Measurements from ENCODE around the gene RNU5D-1.
A peak's percentile ranks its signal among the peaks of the same experiment; 100 is the strongest.

Gene RNU5D-1

DNA sequence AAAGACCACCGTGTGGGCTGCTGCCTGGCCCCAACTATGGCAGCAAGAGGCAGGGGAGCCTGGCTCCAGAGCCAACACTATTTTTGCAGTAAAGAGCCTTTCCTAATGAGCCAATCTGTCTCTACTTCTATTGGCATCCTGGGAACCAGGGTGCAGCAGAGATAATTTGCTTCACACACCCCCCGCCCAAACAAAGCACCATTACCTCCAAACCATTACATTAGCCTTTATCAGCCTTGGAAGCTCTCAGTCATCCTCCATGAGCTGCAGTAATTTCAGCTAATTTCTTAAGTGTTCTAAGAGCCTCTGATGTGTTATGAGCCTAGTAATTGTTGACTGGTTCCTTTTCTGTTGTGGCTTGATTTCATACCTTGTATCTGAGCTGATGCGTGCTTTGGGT lies 34.9 kb downstream of the RNU5D-1 start:
- no peak overlapping the region for H3K4ac ChIP-seq (ENCODE audit: low read depth, low read length)
- H3K9ac ChIP-seq (ENCODE audit: low read length) = no peak overlapping the region
- no peak overlapping the region for H4K5ac ChIP-seq (ENCODE audit: low read length)
- H2BK15ac ChIP-seq (replicated peaks; ENCODE audit: low read depth) = no peak overlapping the region
- no CpG with 5 or more reads among the region's 3 CpGs for WGBS (ENCODE audit: extremely low coverage, insufficient coverage, low lambda C conversion rate)
- H3K36me3 ChIP-seq (ENCODE audit: control insufficient read depth, insufficient read depth, low read length) = no peaks in the 10 kb centered on the region
- H3K23ac ChIP-seq (ENCODE audit: low read length) = no peak overlapping the region
- no peak for DNase-seq
- H2AK5ac ChIP-seq (ENCODE audit: low read length) = no peak overlapping the region
- H3K4me3 ChIP-seq (ENCODE audit: low read length) = no peak overlapping the region
- H3K79me1 ChIP-seq (ENCODE audit: low read length) = no peaks in the 10 kb centered on the region
- no peak overlapping the region for H3K18ac ChIP-seq (ENCODE audit: low read length)
- H4K8ac ChIP-seq (ENCODE audit: low read depth, low read length) = no peak overlapping the region
- H3K4me2 ChIP-seq (ENCODE audit: low read length) = no peak overlapping the region
- H3K56ac ChIP-seq (ENCODE audit: low read length) = no peak overlapping the region
- no peaks in the 10 kb centered on the region for H3K27me3 ChIP-seq (ENCODE audit: insufficient read depth, low read length, poor library complexity)
- no peak overlapping the region for H2BK120ac ChIP-seq (ENCODE audit: low read depth, low read length)
- no peak overlapping the region for H2BK5ac ChIP-seq (ENCODE audit: low read length)
- H3K27ac ChIP-seq (ENCODE audit: low read depth, low read length) = no peak overlapping the region
- no peaks in the 10 kb centered on the region for H3K79me2 ChIP-seq (ENCODE audit: control insufficient read depth, insufficient read depth, low read length)
- H3K4me1 ChIP-seq (ENCODE audit: control insufficient read depth, low read depth, low read length) = no peaks in the 10 kb centered on the region

DNA sequence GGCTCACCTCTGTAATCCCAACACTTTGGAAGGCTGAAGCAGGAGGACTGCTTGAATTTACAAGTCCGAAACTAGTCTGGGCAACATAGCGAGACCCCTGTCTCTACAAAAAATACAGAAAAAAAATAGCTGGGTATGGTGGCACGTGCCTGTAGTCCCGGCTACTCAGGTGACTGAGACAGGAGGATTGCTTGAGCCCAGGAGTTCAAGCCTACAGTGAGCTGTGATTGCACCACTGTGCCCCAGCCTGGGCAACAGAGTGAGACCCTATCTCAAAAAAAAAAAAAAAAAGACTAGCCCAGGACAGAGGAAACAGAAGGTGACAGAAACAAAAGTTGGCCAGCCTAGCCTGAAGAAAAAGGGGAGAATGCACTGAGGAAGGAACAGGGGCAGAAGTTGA lies 35.3 kb downstream of the RNU5D-1 start:
- no peak overlapping the region for H3K27ac ChIP-seq (ENCODE audit: low read depth, low read length)
- H2BK15ac ChIP-seq (replicated peaks; ENCODE audit: low read depth) = no peak overlapping the region
- no peak overlapping the region for H3K56ac ChIP-seq (ENCODE audit: low read length)
- no peaks in the 10 kb centered on the region for H3K27me3 ChIP-seq (ENCODE audit: insufficient read depth, low read length, poor library complexity)
- DNase-seq = no peak
- H3K4me2 ChIP-seq (ENCODE audit: low read length) = no peak overlapping the region
- H2AK5ac ChIP-seq (ENCODE audit: low read length) = no peak overlapping the region
- H3K4ac ChIP-seq (ENCODE audit: low read depth, low read length) = no peak overlapping the region
- H3K4me1 ChIP-seq (ENCODE audit: control insufficient read depth, low read depth, low read length) = no peaks in the 10 kb centered on the region
- H3K9ac ChIP-seq (ENCODE audit: low read length) = no peak overlapping the region
- no peaks in the 10 kb centered on the region for H3K36me3 ChIP-seq (ENCODE audit: control insufficient read depth, insufficient read depth, low read length)
- no peak overlapping the region for H2BK120ac ChIP-seq (ENCODE audit: low read depth, low read length)
- H3K79me2 ChIP-seq (ENCODE audit: control insufficient read depth, insufficient read depth, low read length) = no peaks in the 10 kb centered on the region
- H3K23ac ChIP-seq (ENCODE audit: low read length) = no peak overlapping the region
- no CpG with 5 or more reads among the region's 4 CpGs for WGBS (ENCODE audit: extremely low coverage, insufficient coverage, low lambda C conversion rate)
- no peak overlapping the region for H3K18ac ChIP-seq (ENCODE audit: low read length)
- H4K5ac ChIP-seq (ENCODE audit: low read length) = no peak overlapping the region
- no peak overlapping the region for H2BK5ac ChIP-seq (ENCODE audit: low read length)
- no peaks in the 10 kb centered on the region for H3K79me1 ChIP-seq (ENCODE audit: low read length)
- H3K4me3 ChIP-seq (ENCODE audit: low read length) = no peak overlapping the region
- H4K8ac ChIP-seq (ENCODE audit: low read depth, low read length) = no peak overlapping the region

DNA sequence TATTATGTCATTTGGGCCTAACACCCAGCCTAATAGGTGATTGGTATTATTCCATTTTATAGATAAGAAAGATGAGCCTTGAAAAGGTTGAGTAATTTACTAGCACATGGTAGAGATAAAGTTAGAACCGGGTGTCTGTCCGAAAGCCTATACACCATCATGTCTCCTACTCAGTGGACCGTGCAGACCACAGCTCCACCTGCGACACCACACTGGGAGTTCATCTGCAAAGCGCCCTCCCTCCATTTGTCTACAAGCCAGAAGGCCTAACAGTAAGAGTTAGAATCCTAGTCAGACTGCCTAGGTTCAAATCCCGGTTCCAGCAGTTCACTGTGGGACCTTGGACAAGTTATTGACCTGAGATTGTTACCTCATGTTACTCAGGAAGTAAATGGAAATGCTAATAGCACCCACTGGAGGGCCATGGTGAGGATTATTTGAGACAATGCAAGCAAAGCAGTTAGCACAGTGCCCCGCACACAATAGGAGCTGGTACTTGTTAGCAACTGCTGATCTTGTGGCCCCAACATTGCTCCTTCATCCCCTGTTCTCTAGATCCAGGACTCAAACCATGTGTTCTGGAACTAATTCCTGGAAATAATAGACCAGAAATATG lies 36.0 kb downstream of the RNU5D-1 start:
- Histone ChIP-seq H3K79me1 (ENCODE audit: low read length) (no peaks in the 10 kb centered on the region), H4K5ac (ENCODE audit: low read length) (no peak overlapping the region), H2BK5ac (ENCODE audit: low read length) (no peak overlapping the region), H2AK5ac (ENCODE audit: low read length) (no peak overlapping the region), H4K8ac (ENCODE audit: low read depth, low read length) (no peak overlapping the region), H3K56ac (ENCODE audit: low read length) (no peak overlapping the region), H2BK15ac (replicated peaks; ENCODE audit: low read depth) (no peak overlapping the region), H3K23ac (ENCODE audit: low read length) (no peak overlapping the region), H3K9ac (ENCODE audit: low read length) (no peak overlapping the region), H3K4ac (ENCODE audit: low read depth, low read length) (no peak overlapping the region), H3K36me3 (ENCODE audit: control insufficient read depth, insufficient read depth, low read length) (no peaks in the 10 kb centered on the region), H3K27ac (ENCODE audit: low read depth, low read length) (no peak overlapping the region), H3K18ac (ENCODE audit: low read length) (no peak overlapping the region), H3K4me1 (ENCODE audit: control insufficient read depth, low read depth, low read length) (no peaks in the 10 kb centered on the region), H2BK120ac (ENCODE audit: low read depth, low read length) (no peak overlapping the region), H3K79me2 (ENCODE audit: control insufficient read depth, insufficient read depth, low read length) (no peaks in the 10 kb centered on the region), H3K4me3 (ENCODE audit: low read length) (no peak overlapping the region), H3K27me3 (ENCODE audit: insufficient read depth, low read length, poor library complexity) (no peaks in the 10 kb centered on the region), H3K4me2 (ENCODE audit: low read length) (no peak overlapping the region)
- DNase-seq = peak; percentile 48
- no CpG with 5 or more reads among the region's 7 CpGs for WGBS (ENCODE audit: extremely low coverage, insufficient coverage, low lambda C conversion rate)

GRCh38 chr1:44693900-44694299 lies 37.1 kb downstream of the RNU5D-1 start:
- Histone ChIP-seq H3K4me3 (ENCODE audit: low read length) (no peak overlapping the region), H2BK15ac (replicated peaks; ENCODE audit: low read depth) (no peak overlapping the region), H3K27me3 (ENCODE audit: insufficient read depth, low read length, poor library complexity) (no peaks in the 10 kb centered on the region), H3K36me3 (ENCODE audit: control insufficient read depth, insufficient read depth, low read length) (no peaks in the 10 kb centered on the region), H2BK5ac (ENCODE audit: low read length) (no peak overlapping the region), H3K27ac (ENCODE audit: low read depth, low read length) (no peak overlapping the region), H3K4ac (ENCODE audit: low read depth, low read length) (no peak overlapping the region), H4K8ac (ENCODE audit: low read depth, low read length) (no peak overlapping the region), H3K23ac (ENCODE audit: low read length) (no peak overlapping the region), H2BK120ac (ENCODE audit: low read depth, low read length) (no peak overlapping the region), H3K4me2 (ENCODE audit: low read length) (no peak overlapping the region), H3K9ac (ENCODE audit: low read length) (no peak overlapping the region), H2AK5ac (ENCODE audit: low read length) (no peak overlapping the region), H3K56ac (ENCODE audit: low read length) (no peak overlapping the region), H3K18ac (ENCODE audit: low read length) (no peak overlapping the region), H3K79me2 (ENCODE audit: control insufficient read depth, insufficient read depth, low read length) (no peaks in the 10 kb centered on the region), H3K4me1 (ENCODE audit: control insufficient read depth, low read depth, low read length) (no peaks in the 10 kb centered on the region), H3K79me1 (ENCODE audit: low read length) (no peaks in the 10 kb centered on the region), H4K5ac (ENCODE audit: low read length) (no peak overlapping the region)
- DNase-seq = no peak
- WGBS (ENCODE audit: extremely low coverage, insufficient coverage, low lambda C conversion rate) = no CpG with 5 or more reads among the region's 3 CpGs

DNA sequence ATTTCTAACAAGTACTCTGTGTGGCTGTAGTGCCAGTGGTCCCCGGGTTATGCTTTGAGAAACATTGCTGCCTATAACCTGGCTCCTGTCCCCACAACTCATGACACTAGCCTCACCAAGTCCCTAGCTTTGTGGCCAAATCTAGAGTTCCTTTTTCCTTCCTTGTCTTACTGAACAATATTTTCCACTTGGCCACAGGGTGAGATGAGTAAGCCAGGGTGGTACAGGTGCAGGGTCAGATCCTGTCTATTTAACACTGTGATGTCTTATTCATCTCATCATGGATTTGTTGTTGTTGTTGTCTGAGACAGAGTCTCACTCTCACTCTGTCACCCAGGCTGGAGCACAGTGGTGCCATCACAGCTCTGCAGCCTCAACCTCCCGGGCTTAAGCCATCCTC lies 37.8 kb downstream of the RNU5D-1 start:
- Histone ChIP-seq H3K4ac (ENCODE audit: low read depth, low read length) (no peak overlapping the region), H3K27me3 (ENCODE audit: insufficient read depth, low read length, poor library complexity) (no peaks in the 10 kb centered on the region), H3K56ac (ENCODE audit: low read length) (no peak overlapping the region), H3K4me1 (ENCODE audit: control insufficient read depth, low read depth, low read length) (no peaks in the 10 kb centered on the region), H3K36me3 (ENCODE audit: control insufficient read depth, insufficient read depth, low read length) (no peaks in the 10 kb centered on the region), H2BK5ac (ENCODE audit: low read length) (no peak overlapping the region), H2BK120ac (ENCODE audit: low read depth, low read length) (no peak overlapping the region), H3K18ac (ENCODE audit: low read length) (no peak overlapping the region), H3K4me3 (ENCODE audit: low read length) (no peak overlapping the region), H2BK15ac (replicated peaks; ENCODE audit: low read depth) (no peak overlapping the region), H3K23ac (ENCODE audit: low read length) (no peak overlapping the region), H3K4me2 (ENCODE audit: low read length) (no peak overlapping the region), H3K9ac (ENCODE audit: low read length) (no peak overlapping the region), H3K79me1 (ENCODE audit: low read length) (no peaks in the 10 kb centered on the region), H3K27ac (ENCODE audit: low read depth, low read length) (no peak overlapping the region), H4K8ac (ENCODE audit: low read depth, low read length) (no peak overlapping the region), H4K5ac (ENCODE audit: low read length) (no peak overlapping the region), H3K79me2 (ENCODE audit: control insufficient read depth, insufficient read depth, low read length) (no peaks in the 10 kb centered on the region), H2AK5ac (ENCODE audit: low read length) (no peak overlapping the region)
- no CpG with 5 or more reads among the region's 2 CpGs for WGBS (ENCODE audit: extremely low coverage, insufficient coverage, low lambda C conversion rate)
- no peak for DNase-seq

DNA sequence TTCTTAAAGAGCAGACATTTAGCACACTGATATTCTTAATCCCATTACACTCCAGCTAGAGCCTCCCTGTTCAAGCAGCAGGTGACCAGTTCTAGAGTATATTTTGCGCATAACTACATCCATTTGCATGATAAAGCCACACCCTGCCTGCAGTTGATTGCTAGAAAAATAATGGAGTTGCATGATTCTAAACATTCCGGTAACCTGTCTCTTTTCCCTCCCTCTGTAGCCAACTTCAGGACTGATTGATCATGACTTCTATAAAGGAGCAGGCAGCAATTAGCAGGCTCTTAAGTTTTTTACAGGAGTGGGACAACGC lies 41.6 kb downstream of the RNU5D-1 start:
- Histone ChIP-seq H2AK5ac (ENCODE audit: low read length) (no peak overlapping the region), H3K79me1 (ENCODE audit: low read length) (no peaks in the 10 kb centered on the region), H4K8ac (ENCODE audit: low read depth, low read length) (no peak overlapping the region), H3K4me2 (ENCODE audit: low read length) (no peak overlapping the region), H3K9ac (ENCODE audit: low read length) (no peak overlapping the region), H3K27ac (ENCODE audit: low read depth, low read length) (no peak overlapping the region), H2BK15ac (replicated peaks; ENCODE audit: low read depth) (no peak overlapping the region), H3K79me2 (ENCODE audit: control insufficient read depth, insufficient read depth, low read length) (no peaks in the 10 kb centered on the region), H3K4me1 (ENCODE audit: control insufficient read depth, low read depth, low read length) (peaks cover 2% of the 10 kb centered on the region), H3K36me3 (ENCODE audit: control insufficient read depth, insufficient read depth, low read length) (no peaks in the 10 kb centered on the region), H3K23ac (ENCODE audit: low read length) (no peak overlapping the region), H4K5ac (ENCODE audit: low read length) (no peak overlapping the region), H3K56ac (ENCODE audit: low read length) (no peak overlapping the region), H3K27me3 (ENCODE audit: insufficient read depth, low read length, poor library complexity) (no peaks in the 10 kb centered on the region), H3K4ac (ENCODE audit: low read depth, low read length) (no peak overlapping the region), H2BK120ac (ENCODE audit: low read depth, low read length) (no peak overlapping the region), H3K18ac (ENCODE audit: low read length) (no peak overlapping the region), H3K4me3 (ENCODE audit: low read length) (no peak overlapping the region), H2BK5ac (ENCODE audit: low read length) (no peak overlapping the region)
- WGBS (ENCODE audit: extremely low coverage, insufficient coverage, low lambda C conversion rate) = no CpG with 5 or more reads among the region's 3 CpGs
- DNase-seq = no peak

All from mesendoderm (in vitro differentiated cells).